A549 (cell line): Measurements from ENCODE around the gene BHMT.

Experiments
- BHLHE40 ChIP-seq: IDR thresholded peaks from 2 replicates; pipeline ENCODE4 v1.6.1; 2012; ENCODE audit warnings: low read depth, low read length, inconsistent platforms
- CBX2 ChIP-seq: fragments of 200-600 bp; sonication (generic); IDR thresholded peaks from 2 replicates; pipeline ENCODE4 v1.6.1; 2016; ENCODE audit warnings: low read depth, mild to moderate bottlenecking, borderline replicate concordance
- CBX8 ChIP-seq: fragments of 200-600 bp; sonication (generic); IDR thresholded peaks from 2 replicates; pipeline ENCODE4 v1.6.1; 2016
- CEBPB ChIP-seq, 2 experiments: fragments of >200 bp in 1 of 2; sonication (Bioruptor Twin) in 1 of 2; formaldehyde crosslinking in 1 of 2; IDR thresholded peaks; 2 replicates each; pipeline ENCODE4 v1.6.1; 2012 to 2016
- CHD4 ChIP-seq: fragments of 200-600 bp; sonication (generic); IDR thresholded peaks from 2 replicates; pipeline ENCODE4 v1.6.1; 2016; ENCODE audit warnings: antibody characterized with exemption, mild to moderate bottlenecking, borderline replicate concordance
- EP300 ChIP-seq, 2 experiments: fragments of >200 bp; sonication (Bioruptor Twin); formaldehyde crosslinking; IDR thresholded peaks; 2 replicates in 1 of 2; 3 replicates in 1 of 2; pipeline ENCODE4 v1.6.1; 2016 to 2017
- HDAC2 ChIP-seq: fragments of 200-600 bp; sonication (generic); IDR thresholded peaks from 2 replicates; pipeline ENCODE4 v1.6.1; 2016
- HOXB5 ChIP-seq: fragments of 250-450 bp; sonication (Bioruptor Pico); IDR thresholded peaks from 2 replicates; pipeline ENCODE4 v1.5.0; 2020; ENCODE audit warnings: mild to moderate bottlenecking, moderate library complexity
- JUN ChIP-seq, 2 experiments: fragments of >200 bp; sonication (Bioruptor Twin); formaldehyde crosslinking; IDR thresholded peaks; 2 replicates in 1 of 2; 3 replicates in 1 of 2; pipeline ENCODE4 v1.6.1; 2016 to 2017
- PHF8 ChIP-seq: fragments of 200-600 bp; sonication (generic); IDR thresholded peaks from 2 replicates; pipeline ENCODE4 v1.6.1; 2016; ENCODE audit warnings: low read depth, mild to moderate bottlenecking, antibody characterized with exemption, moderate library complexity, borderline replicate concordance
- RAD21 ChIP-seq, 2 experiments: fragments of >200 bp in 1 of 2; sonication (Bioruptor Twin) in 1 of 2; formaldehyde crosslinking in 1 of 2; IDR thresholded peaks in 1 of 2; conservative IDR thresholded peaks in 1 of 2; 2 replicates in 1 of 2; 3 replicates in 1 of 2; pipeline ENCODE4 v1.6.1; 2012 to 2018; ENCODE audit warnings: inconsistent platforms in 1 of 2
- RNF2 ChIP-seq: fragments of 200-600 bp; sonication (generic); IDR thresholded peaks from 2 replicates; pipeline ENCODE4 v1.6.1; 2016; ENCODE audit warnings: low read depth, mild to moderate bottlenecking, antibody characterized with exemption, moderate library complexity, borderline replicate concordance
- SMC3 ChIP-seq: fragments of >200 bp; sonication (Bioruptor Twin); formaldehyde crosslinking; IDR thresholded peaks from 3 replicates; pipeline ENCODE4 v1.6.1; 2018; ENCODE audit warnings: inconsistent platforms
- TF ChIP-seq, protein P1 (sequence below): fragments of >200 bp; sonication (Bioruptor Twin); formaldehyde crosslinking; IDR thresholded peaks from 3 replicates; pipeline ENCODE4 v1.5.1; 2016

DNA sequence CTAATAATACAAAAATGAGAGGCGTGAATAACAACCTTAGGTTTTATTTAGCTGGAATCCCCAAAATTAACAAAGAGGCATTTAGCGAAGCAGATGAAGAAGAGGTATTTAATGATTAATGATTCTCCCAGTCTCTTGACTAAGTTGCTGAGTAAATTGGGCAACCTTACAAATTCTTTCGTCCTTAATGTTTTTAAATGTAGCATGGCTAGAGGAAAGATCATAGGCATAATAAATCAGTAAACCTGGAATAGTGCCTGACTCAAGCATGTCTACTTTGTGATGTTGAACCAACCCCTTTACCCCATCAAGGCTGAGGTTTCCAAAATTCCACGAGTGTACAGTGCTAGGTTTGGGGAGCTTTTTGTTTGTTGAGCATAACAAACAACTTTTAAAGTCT lies 7.9 kb downstream of the BHMT start:
- TF ChIP-seq CEBPB (IDR thresholded peaks at IDR 0.05) (no peak), EP300 (IDR thresholded peaks at IDR 0.05) (no peak), SMC3 (no peak), CBX2 (no peak), RAD21 (conservative IDR thresholded peaks at IDR 0.05 in 1 of 2, IDR thresholded peaks at IDR 0.05 in 1 of 2) (no peak), HOXB5 (CRISPR knock-in tag) (no peak), PHF8 (no peak), BHLHE40 (no peak), JUN (IDR thresholded peaks at IDR 0.05) (no peak), CBX8 (no peak), CHD4 (no peak), HDAC2 (no peak), RNF2 (no peak)
- TF ChIP-seq, protein P1, sequence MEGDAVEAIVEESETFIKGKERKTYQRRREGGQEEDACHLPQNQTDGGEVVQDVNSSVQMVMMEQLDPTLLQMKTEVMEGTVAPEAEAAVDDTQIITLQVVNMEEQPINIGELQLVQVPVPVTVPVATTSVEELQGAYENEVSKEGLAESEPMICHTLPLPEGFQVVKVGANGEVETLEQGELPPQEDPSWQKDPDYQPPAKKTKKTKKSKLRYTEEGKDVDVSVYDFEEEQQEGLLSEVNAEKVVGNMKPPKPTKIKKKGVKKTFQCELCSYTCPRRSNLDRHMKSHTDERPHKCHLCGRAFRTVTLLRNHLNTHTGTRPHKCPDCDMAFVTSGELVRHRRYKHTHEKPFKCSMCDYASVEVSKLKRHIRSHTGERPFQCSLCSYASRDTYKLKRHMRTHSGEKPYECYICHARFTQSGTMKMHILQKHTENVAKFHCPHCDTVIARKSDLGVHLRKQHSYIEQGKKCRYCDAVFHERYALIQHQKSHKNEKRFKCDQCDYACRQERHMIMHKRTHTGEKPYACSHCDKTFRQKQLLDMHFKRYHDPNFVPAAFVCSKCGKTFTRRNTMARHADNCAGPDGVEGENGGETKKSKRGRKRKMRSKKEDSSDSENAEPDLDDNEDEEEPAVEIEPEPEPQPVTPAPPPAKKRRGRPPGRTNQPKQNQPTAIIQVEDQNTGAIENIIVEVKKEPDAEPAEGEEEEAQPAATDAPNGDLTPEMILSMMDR = no peak
